Hepatocyte (in vitro differentiated cells): ENCODE data around the gene NAV3. TPM values are rescaled to one million over a fixed set of nuclear protein-coding genes. Genes with fewer than 3 reads are reported as not detected.

Source experiments
- DNase-seq: peaks from one replicate; pipeline ENCODE4 v3.0.0-alpha.2; 2016; ENCODE audit warnings: low spot score
- H2AFZ ChIP-seq: fragments of 200-600 bp; sonication (generic); 2 replicates; pipeline ENCODE4 v1.6.0; 2016; ENCODE audit warnings: antibody characterized with exemption, mild to moderate bottlenecking
- H3K27ac ChIP-seq: fragments of 200-600 bp; sonication (generic); 2 replicates; pipeline ENCODE4 v1.5.1; 2016; ENCODE audit warnings: mild to moderate bottlenecking
- H3K27me3 ChIP-seq: fragments of 200-600 bp; sonication (generic); 2 replicates; pipeline ENCODE4 v1.6.1; 2016
- H3K36me3 ChIP-seq: fragments of 200-600 bp; sonication (generic); replicated peaks from 2 replicates; pipeline ENCODE4 v1.5.1; 2016; ENCODE audit warnings: low read depth; ENCODE audit not compliant: insufficient read depth
- H3K4me1 ChIP-seq: fragments of 200-600 bp; sonication (generic); 2 replicates; pipeline ENCODE4 v1.5.1; 2016; ENCODE audit warnings: mild to moderate bottlenecking, moderate library complexity; ENCODE audit not compliant: insufficient read depth
- H3K4me2 ChIP-seq: fragments of 200-600 bp; sonication (generic); 2 replicates; pipeline ENCODE4 v1.6.0; 2016
- H3K4me3 ChIP-seq: fragments of 200-600 bp; sonication (generic); 2 replicates; pipeline ENCODE4 v1.5.1; 2016; ENCODE audit warnings: mild to moderate bottlenecking
- H3K79me2 ChIP-seq: fragments of 200-600 bp; sonication (generic); 2 replicates; pipeline ENCODE4 v1.6.0; 2017; ENCODE audit warnings: mild to moderate bottlenecking
- H3K9me2 ChIP-seq: fragments of 200-600 bp; sonication (generic); replicated peaks from 2 replicates; pipeline ENCODE4 v1.6.0; 2017; ENCODE audit warnings: mild to moderate bottlenecking; ENCODE audit not compliant: insufficient read depth
- H3K9me3 ChIP-seq: fragments of 200-600 bp; sonication (generic); 2 replicates; pipeline ENCODE4 v1.5.1; 2016; ENCODE audit warnings: low read depth, mild to moderate bottlenecking
- H4K20me1 ChIP-seq: fragments of 200-600 bp; sonication (generic); 2 replicates; pipeline ENCODE4 v1.6.0; 2016; ENCODE audit warnings: mild to moderate bottlenecking; ENCODE audit not compliant: insufficient read depth, poor library complexity, severe bottlenecking
- EZH2 ChIP-seq: fragments of 200-600 bp; sonication (generic); IDR thresholded peaks from 2 replicates; pipeline ENCODE4 v1.6.1; 2016; ENCODE audit warnings: antibody characterized with exemption, mild to moderate bottlenecking, borderline replicate concordance
- EZH2phosphoT487 ChIP-seq: fragments of 200-600 bp; sonication (generic); IDR thresholded peaks from one replicate; pipeline ENCODE4 v1.6.1; 2018; ENCODE audit warnings: antibody characterized with exemption, mild to moderate bottlenecking, low read depth, moderate library complexity; ENCODE audit not compliant: unreplicated experiment, severe bottlenecking
- WGBS: methylation state at CpG from one replicate; pipeline ENCODE4 v1.1.6; 2016; ENCODE audit warnings: low lambda C conversion rate; ENCODE audit errors: missing lambda C conversion rate; 5-methylcytosine and 5-hydroxymethylcytosine counted together
- polyA plus RNA-seq: library from polyadenylated mRNA; unstranded; fragments of >200 nt; fragmentation: Nextera tagmentation; extraction: Ambion mirVana; gene quantifications from 2 replicates; pipeline ENCODE4 v1.2.1, GENCODE V29; 2016
- total RNA-seq: library from RNA; depleted of rRNA; stranded (reverse); fragments of >200 nt; gene quantifications from 2 replicates; pipeline ENCODE4 v1.2.3, GENCODE V29; 2014
- TF ChIP-seq, protein P1 (sequence below): fragments of 200-600 bp; sonication (generic); IDR thresholded peaks from 2 replicates; pipeline ENCODE4 v1.5.1; 2016; ENCODE audit warnings: antibody characterized with exemption, mild to moderate bottlenecking; ENCODE audit not compliant: poor library complexity

NAV3 gene
- total and polyA plus RNA-seq, 2 experiments from 2014 or later: 1.4 to 9.2 TPM

DNA sequence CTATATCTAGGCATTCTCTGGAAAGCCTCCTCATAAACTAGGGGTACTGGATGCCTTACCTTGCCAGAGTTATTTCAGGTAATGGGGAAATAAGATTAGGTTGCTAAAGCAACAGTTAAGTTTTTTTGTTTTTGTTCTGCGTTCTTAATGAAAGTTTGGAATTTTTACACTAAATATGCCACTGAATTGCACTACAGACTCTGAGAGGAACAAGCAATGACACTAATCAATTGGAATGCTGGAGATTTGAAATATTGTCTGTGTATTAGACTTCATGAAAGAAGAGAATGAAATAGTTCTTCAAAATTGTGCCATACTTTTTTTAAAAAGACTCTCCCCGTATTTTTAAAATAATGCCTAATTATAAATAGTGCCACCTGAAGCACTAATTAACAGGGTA, 287.8 kb downstream of the NAV3 start:
- Histone ChIP-seq H3K27ac (no peak overlapping the region), H3K9me2 (no peaks in the 10 kb centered on the region), H4K20me1 (no peaks in the 10 kb centered on the region), H3K9me3 (no peaks in the 10 kb centered on the region), H3K4me3 (no peak overlapping the region), H3K36me3 (no peaks in the 10 kb centered on the region), H3K4me1 (no peaks in the 10 kb centered on the region), H3K27me3 (no peaks in the 10 kb centered on the region), H3K79me2 (no peaks in the 10 kb centered on the region), H2AFZ (no peak overlapping the region), H3K4me2 (no peak overlapping the region)
- WGBS: 87% methylated on average over 2 of the region's 2 CpGs
- DNase-seq: no peak
- TF ChIP-seq EZH2phosphoT487 (no peak), EZH2 (no peak)
- TF ChIP-seq, protein P1, sequence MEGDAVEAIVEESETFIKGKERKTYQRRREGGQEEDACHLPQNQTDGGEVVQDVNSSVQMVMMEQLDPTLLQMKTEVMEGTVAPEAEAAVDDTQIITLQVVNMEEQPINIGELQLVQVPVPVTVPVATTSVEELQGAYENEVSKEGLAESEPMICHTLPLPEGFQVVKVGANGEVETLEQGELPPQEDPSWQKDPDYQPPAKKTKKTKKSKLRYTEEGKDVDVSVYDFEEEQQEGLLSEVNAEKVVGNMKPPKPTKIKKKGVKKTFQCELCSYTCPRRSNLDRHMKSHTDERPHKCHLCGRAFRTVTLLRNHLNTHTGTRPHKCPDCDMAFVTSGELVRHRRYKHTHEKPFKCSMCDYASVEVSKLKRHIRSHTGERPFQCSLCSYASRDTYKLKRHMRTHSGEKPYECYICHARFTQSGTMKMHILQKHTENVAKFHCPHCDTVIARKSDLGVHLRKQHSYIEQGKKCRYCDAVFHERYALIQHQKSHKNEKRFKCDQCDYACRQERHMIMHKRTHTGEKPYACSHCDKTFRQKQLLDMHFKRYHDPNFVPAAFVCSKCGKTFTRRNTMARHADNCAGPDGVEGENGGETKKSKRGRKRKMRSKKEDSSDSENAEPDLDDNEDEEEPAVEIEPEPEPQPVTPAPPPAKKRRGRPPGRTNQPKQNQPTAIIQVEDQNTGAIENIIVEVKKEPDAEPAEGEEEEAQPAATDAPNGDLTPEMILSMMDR: no peak

DNA sequence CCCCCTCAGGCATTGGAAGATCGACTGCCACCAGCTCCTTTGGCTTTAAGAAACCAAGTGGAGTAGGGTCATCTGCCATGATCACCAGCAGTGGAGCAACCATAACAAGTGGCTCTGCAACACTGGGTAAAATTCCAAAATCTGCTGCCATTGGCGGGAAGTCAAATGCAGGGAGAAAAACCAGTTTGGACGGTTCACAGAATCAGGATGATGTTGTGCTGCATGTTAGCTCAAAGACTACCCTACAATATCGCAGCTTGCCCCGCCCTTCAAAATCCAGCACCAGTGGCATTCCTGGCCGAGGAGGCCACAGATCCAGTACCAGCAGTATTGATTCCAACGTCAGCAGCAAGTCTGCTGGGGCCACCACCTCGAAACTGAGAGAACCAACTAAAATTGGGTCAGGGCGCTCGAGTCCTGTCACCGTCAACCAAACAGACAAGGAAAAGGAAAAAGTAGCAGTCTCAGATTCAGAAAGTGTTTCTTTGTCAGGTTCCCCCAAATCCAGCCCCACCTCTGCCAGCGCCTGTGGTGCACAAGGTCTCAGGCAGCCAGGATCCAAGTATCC, 288.7 kb downstream of the NAV3 start:
- no peaks in the 10 kb centered on the region for H3K27me3 ChIP-seq
- WGBS: 91% methylated on average over 12 of the region's 12 CpGs
- DNase-seq: no peak
- TF ChIP-seq EZH2phosphoT487 (no peak), EZH2 (no peak)
- TF ChIP-seq, protein P1: no peak
- H3K4me1 ChIP-seq: no peaks in the 10 kb centered on the region
- H3K79me2 ChIP-seq: no peaks in the 10 kb centered on the region
- H3K4me2 ChIP-seq: no peak overlapping the region
- H3K4me3 ChIP-seq: no peak overlapping the region
- no peak overlapping the region for H2AFZ ChIP-seq
- H3K9me3 ChIP-seq: no peaks in the 10 kb centered on the region
- no peaks in the 10 kb centered on the region for H3K36me3 ChIP-seq
- H3K27ac ChIP-seq: no peak overlapping the region
- no peaks in the 10 kb centered on the region for H3K9me2 ChIP-seq
- no peaks in the 10 kb centered on the region for H4K20me1 ChIP-seq

DNA sequence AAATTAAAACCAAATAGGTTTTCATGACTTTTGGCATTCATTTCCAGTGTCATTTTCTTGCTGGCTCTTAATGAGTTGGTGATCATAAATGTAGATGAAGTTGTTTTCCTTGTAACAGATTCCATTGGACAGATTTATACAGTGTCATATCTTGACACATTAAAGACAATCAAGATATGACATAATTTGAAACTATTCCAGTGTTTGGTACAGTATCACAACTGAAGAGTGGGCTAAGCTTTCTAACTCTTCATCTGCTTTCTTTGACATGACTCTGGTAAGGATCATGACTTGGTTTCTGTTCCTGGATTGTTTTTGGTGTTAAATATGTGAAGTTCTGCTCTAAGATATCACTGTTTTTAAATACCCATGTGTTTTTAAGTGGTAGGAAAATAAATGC, 289.6 kb downstream of the NAV3 start:
- Histone ChIP-seq H3K4me3 (no peak overlapping the region), H3K79me2 (no peaks in the 10 kb centered on the region), H3K9me2 (no peaks in the 10 kb centered on the region), H3K4me1 (no peaks in the 10 kb centered on the region), H3K9me3 (no peaks in the 10 kb centered on the region), H3K27ac (no peak overlapping the region), H4K20me1 (no peaks in the 10 kb centered on the region), H2AFZ (no peak overlapping the region), H3K27me3 (no peaks in the 10 kb centered on the region), H3K4me2 (no peak overlapping the region), H3K36me3 (no peaks in the 10 kb centered on the region)
- TF ChIP-seq, protein P1: no peak
- TF ChIP-seq EZH2phosphoT487: no peak
- no peak for TF ChIP-seq EZH2
- DNase-seq: no peak
